NCI-H128 (cell line): ENCODE data around the gene ULBP3.
"Not testable (repeated sequence)": the region's sequence is repeated elsewhere in the genome, so short reads cannot be mapped to it uniquely, and the experiment has no call there.

Experiments used
- DNase-seq: peaks from one replicate; lab custom pipeline; 2025; ENCODE audit not compliant: unreplicated experiment; lab: John Stamatoyannopoulos, UW

ULBP3 gene

GRCh38 chr6:150017186-150017521 is 51.8 kb downstream of the ULBP3 start:
- not testable (repeated sequence) for DNase-seq

DNA sequence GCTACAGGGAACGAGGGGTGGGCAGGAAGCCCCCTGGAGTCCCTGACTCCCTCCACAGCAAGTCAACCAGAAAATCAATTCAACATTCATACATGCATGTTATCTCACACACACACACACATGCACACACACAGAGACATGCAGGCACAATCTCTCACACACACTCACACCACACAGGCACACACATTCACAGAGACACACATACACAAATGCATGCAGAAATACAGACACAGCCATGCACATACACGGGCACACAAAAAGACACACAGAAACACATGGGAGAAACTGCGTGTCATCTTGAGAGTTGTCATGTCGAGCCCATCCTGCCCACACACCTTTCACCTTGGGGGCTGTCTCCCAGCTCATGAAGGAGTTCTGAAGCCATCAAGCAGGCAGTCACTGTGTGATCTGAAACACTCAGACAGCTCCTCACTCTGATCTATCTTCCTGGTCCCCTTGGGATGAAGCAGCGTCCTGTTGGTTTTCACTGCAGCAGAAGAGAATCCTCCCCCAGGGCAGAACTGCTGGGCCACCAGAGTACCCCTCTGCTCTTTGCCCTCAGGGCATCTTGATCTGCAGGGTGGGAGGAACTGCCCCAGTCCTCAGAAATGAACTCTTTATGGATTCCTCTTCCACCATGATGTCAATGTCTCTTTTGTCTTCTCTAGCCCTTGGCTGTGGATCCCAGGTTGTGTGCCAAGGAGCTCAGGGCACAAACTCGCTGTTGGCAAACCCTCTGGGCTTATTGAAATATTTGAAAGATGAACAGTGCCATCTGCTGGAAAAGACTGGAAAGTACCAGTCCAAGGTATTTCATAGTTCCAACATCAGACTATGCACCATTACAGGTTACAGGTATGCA is 52.4 kb downstream of the ULBP3 start:
- peak; percentile 68 for DNase-seq

DNA sequence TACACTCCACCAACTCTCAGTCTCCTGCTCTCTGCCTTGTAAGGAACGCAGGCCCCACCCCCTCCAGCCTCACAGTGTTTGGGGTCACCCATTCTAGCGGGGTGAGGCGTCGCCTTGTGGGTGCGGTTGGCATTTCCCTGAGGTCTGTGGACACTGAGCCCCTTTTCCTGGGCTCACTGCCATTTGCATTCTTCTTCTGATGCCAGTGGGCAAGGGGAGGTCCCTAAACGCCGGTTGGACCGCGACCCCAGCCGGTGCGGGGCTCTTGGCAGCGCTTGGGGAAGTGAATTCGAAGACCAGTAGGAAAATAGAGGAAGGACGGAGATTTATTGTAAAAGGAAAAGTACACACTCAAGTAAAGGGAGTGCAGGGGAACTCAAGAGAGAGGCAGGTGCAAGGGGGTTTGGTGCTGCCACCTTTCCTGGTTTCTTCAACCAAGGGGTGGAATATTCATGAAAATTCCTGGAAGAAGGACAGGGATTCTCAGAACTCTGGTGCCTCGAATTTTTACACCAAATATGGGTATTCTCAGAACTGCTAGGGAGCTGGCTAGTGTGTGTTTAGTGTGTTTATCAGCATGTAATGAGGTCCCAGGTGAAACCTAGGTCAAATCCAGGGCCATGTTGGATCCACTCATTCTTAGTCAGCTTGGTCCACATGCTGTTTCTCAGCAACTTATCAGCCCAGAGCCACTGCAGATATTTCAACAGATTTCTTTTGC is 53.5 kb downstream of the ULBP3 start:
- not testable (repeated sequence) for DNase-seq

DNA sequence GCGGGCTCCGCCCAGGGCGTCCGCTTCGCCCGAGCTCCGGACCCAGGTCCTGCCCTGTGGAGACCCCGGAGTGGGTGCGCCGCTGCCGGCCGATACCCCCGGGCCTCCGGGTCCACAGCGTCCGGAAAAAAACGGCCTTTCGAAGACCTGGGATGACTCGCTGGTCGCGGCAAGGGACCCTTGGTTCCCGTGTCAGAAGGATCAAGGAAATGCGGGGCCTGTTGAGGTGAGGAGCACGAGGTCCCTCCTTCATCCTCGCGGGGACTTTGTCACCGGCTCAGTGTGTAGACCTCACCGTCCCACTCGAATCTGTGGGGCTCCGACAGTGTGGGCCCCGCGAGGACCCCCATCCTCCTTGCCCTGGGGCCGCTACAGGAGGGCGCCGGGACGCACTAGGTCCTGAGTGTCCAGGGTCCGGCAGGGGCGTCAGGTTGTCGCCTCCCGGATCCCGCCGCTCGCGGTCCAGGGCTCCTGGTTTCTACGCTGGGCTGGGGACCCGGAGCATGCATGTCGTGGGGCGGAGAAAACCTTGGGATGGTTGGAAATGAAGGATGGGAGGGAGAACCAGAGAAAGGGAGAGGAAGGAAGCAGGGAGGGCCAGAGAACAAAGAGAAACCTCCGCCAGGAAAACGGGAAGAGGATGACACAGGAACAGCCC is 54.2 kb downstream of the ULBP3 start:
- DNase-seq, result not testable (repeated sequence)

DNA sequence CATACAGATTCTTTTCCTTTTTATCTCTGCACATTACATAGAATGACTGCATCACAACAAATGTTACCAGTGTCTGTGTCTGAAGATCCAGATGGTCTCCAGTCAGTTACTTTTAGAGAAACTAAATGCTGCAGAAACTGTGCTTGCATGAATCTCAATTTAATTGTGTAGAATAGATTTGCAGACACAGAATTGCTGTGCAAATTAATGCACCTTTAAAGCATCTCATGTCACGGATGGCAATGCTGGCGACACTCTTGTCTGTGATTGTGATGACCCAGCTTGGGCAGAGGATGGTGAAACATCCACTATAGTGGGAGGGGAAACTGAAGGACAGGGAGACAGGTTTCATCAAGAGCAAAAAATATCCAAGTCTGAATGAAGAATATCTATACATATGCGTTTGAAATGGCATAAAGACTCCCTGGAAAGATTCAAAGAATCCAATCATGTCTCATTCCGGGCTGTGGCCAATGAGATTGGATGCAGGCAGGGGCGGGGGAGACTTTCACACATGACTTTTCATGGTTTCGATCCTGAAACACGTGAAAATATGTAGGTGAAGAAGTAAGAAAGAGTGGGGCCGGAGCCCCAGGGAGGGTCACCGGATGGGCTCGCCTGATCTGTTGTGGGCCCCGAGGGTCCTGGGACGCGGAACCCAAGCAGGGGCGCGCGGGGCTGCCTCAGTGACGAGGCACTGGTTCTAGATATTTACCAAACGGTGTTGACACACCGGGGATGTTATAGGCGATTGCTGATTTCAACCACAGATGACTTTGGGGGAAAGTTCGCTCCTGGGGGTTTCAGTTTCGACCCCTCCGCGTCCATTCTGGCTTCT is 54.9 kb downstream of the ULBP3 start:
- DNase-seq, result not testable (repeated sequence)

DNA sequence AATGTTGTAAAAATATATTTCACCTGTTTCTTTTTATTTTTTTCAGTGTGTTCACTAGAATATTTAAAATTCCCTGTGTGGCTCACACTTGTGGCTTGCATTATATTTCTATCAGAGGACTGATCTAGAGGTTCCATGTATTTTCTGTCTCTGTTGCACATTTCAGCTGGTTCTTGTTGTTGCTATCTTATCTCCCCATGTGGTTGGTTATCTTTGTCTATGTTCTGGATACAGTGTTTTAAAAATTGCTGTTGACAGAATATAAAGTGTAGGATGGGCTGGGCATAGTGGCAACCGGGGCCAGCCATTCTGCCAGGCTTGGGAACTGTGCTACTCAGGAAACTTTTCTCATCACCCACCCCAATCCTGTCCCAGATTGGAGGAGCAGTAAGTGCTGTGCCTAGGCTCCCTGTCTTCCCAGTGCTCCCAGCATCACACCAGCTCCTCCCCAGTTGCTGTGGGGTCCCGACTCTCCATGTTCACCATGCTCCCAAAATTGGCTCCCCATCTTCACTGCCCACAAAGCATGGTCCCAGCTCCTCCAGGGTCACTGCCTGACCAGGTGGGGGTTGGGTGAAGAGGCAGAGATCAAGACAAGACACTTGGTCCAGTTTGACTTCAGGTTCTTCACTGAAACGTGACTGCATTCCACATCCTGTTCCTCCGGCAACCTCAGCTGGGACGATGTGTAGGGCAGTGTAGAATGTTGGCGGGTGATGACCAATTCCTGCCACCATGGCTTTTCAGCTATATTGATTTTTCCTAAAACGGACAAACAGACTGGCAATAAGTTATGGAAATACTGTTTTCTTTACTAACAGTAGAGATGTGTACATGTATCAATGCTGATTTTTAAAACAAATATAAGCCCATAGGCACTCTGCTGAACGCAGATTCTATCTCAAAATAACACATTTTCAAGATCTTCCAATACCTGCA is 55.8 kb downstream of the ULBP3 start:
- not testable (repeated sequence) for DNase-seq
